Measurements from ENCODE around the gene SFMBT2.

The SFMBT2 gene

GRCh38 chr10:7438196-7438986 is 27.6 kb upstream of the SFMBT2 start:
- Histone ChIP-seq H3K4me3 (ENCODE audit: low read depth in 1 of 2, low read length in 1 of 2) (no peak overlapping the region), H3K27me3 (peaks cover 56% of the 10 kb centered on the region), H3K9me3 (no peaks in the 10 kb centered on the region), H3K4me1 (ENCODE audit: control insufficient read depth in 1 of 2, insufficient read depth in 1 of 2, low read depth in 1 of 2, low read length in 1 of 2) (no peaks in the 10 kb centered on the region), H3K36me3 (no peaks in the 10 kb centered on the region), H3K27ac (no peak overlapping the region)
- TF ChIP-seq CTCF (IDR thresholded peaks at IDR 0.05), result no peak

- Histone ChIP-seq H3K4me3 (ENCODE audit: low read depth in 1 of 2, low read length in 1 of 2) (no peak overlapping the region), H3K9me3 (no peaks in the 10 kb centered on the region), H3K4me1 (ENCODE audit: control insufficient read depth in 1 of 2, insufficient read depth in 1 of 2, low read depth in 1 of 2, low read length in 1 of 2) (no peaks in the 10 kb centered on the region), H3K27me3 (peaks cover 63% of the 10 kb centered on the region), H3K27ac (no peak overlapping the region), H3K36me3 (no peaks in the 10 kb centered on the region)
- no peak for TF ChIP-seq CTCF (IDR thresholded peaks at IDR 0.05)
Measured at GRCh38 chr10:7436490-7437100, 25.8 kb upstream of the SFMBT2 start.

GRCh38 chr10:7435674-7436073 is 24.8 kb upstream of the SFMBT2 start:
- no peak for TF ChIP-seq CTCF (IDR thresholded peaks at IDR 0.05)
- H3K4me3 ChIP-seq (ENCODE audit: low read depth in 1 of 2, low read length in 1 of 2), result no peak overlapping the region

GRCh38 chr10:7434378-7434777 is 23.5 kb upstream of the SFMBT2 start:
- Histone ChIP-seq H3K4me1 (ENCODE audit: control insufficient read depth in 1 of 2, insufficient read depth in 1 of 2, low read depth in 1 of 2, low read length in 1 of 2) (no peaks in the 10 kb centered on the region), H3K4me3 (ENCODE audit: low read depth in 1 of 2, low read length in 1 of 2) (no peak overlapping the region), H3K27me3 (peaks cover 48% of the 10 kb centered on the region), H3K36me3 (no peaks in the 10 kb centered on the region), H3K9me3 (no peaks in the 10 kb centered on the region), H3K27ac (no peak overlapping the region)
- TF ChIP-seq CTCF (IDR thresholded peaks at IDR 0.05), result no peak

More at GRCh38 chr10:7435674-7436073, 24.8 kb upstream of the SFMBT2 start:
- peaks cover 61% of the 10 kb centered on the region for H3K27me3 ChIP-seq
- H3K9me3 ChIP-seq, result no peaks in the 10 kb centered on the region
- no peaks in the 10 kb centered on the region for H3K4me1 ChIP-seq (ENCODE audit: control insufficient read depth in 1 of 2, insufficient read depth in 1 of 2, low read depth in 1 of 2, low read length in 1 of 2)
- no peak overlapping the region for H3K27ac ChIP-seq
- H3K36me3 ChIP-seq, result no peaks in the 10 kb centered on the region

- no peaks in the 10 kb centered on the region for H3K4me1 ChIP-seq (ENCODE audit: control insufficient read depth in 1 of 2, insufficient read depth in 1 of 2, low read depth in 1 of 2, low read length in 1 of 2)
- no peak overlapping the region for H3K4me3 ChIP-seq (ENCODE audit: low read depth in 1 of 2, low read length in 1 of 2)
- TF ChIP-seq CTCF (IDR thresholded peaks at IDR 0.05), result no peak
- H3K36me3 ChIP-seq, result no peaks in the 10 kb centered on the region
- peaks cover 43% of the 10 kb centered on the region for H3K27me3 ChIP-seq
- no peaks in the 10 kb centered on the region for H3K9me3 ChIP-seq
- H3K27ac ChIP-seq, result no peak overlapping the region
Measured at GRCh38 chr10:7433861-7434260, 23.0 kb upstream of the SFMBT2 start.
